ENCODE data around the gene SKAP1.

The SKAP1 gene

GRCh38 chr17:48429638-48430586 is at the start of gene SKAP1:
Gene SKAP1, minus strand, starts transcription at chr17:48430214.
- H3K36me3 ChIP-seq (ENCODE audit: insufficient read depth, low read length), result no peaks in the 10 kb centered on the region
- no peak within 1 kb of the TSS for H3K27ac ChIP-seq (ENCODE audit: low read depth, low read length)
- H3K4me1 ChIP-seq (ENCODE audit: control insufficient read depth, insufficient read depth, low read length, unreplicated experiment), result no peaks in the 10 kb centered on the region
- H3K27me3 ChIP-seq (ENCODE audit: insufficient read depth, low read length), result peaks cover 84% of the 10 kb centered on the region
- H3K4me3 ChIP-seq (ENCODE audit: low read depth, low read length), result no peak within 1 kb of the TSS
- H2AFZ ChIP-seq (ENCODE audit: low read length, unreplicated experiment), result no peak within 1 kb of the TSS
- no peaks in the 10 kb centered on the region for H3K79me2 ChIP-seq (ENCODE audit: control insufficient read depth, insufficient read depth, low read length, unreplicated experiment)

- no peak overlapping the region for H2AFZ ChIP-seq (ENCODE audit: low read length, unreplicated experiment)
- no peak overlapping the region for H3K4me3 ChIP-seq (ENCODE audit: low read depth, low read length)
- H3K79me2 ChIP-seq (ENCODE audit: control insufficient read depth, insufficient read depth, low read length, unreplicated experiment), result no peaks in the 10 kb centered on the region
- H3K27ac ChIP-seq (ENCODE audit: low read depth, low read length), result no peak overlapping the region
- H3K27me3 ChIP-seq (ENCODE audit: insufficient read depth, low read length), result peaks cover 15% of the 10 kb centered on the region; the same call in 1 of the 2 replicates
- peaks cover 11% of the 10 kb centered on the region for H3K4me1 ChIP-seq (ENCODE audit: control insufficient read depth, insufficient read depth, low read length, unreplicated experiment)
- no peaks in the 10 kb centered on the region for H3K36me3 ChIP-seq (ENCODE audit: insufficient read depth, low read length)
These were observed 49.0 kb upstream of the SKAP1 start for GRCh38 chr17:48479014-48479402.

GRCh38 chr17:48478224-48479013 is 48.4 kb upstream of the SKAP1 start:
- Histone ChIP-seq H3K27ac (ENCODE audit: low read depth, low read length) (no peak overlapping the region), H3K4me1 (ENCODE audit: control insufficient read depth, insufficient read depth, low read length, unreplicated experiment) (peaks cover 6% of the 10 kb centered on the region), H3K36me3 (ENCODE audit: insufficient read depth, low read length) (no peaks in the 10 kb centered on the region), H3K4me3 (ENCODE audit: low read depth, low read length) (no peak overlapping the region), H3K79me2 (ENCODE audit: control insufficient read depth, insufficient read depth, low read length, unreplicated experiment) (no peaks in the 10 kb centered on the region), H3K27me3 (ENCODE audit: insufficient read depth, low read length) (peaks cover 15% of the 10 kb centered on the region; the same call in 1 of the 2 replicates), H2AFZ (ENCODE audit: low read length, unreplicated experiment) (no peak overlapping the region)

GRCh38 chr17:48477221-48477620 is 47.2 kb upstream of the SKAP1 start:
- H3K27ac ChIP-seq (ENCODE audit: low read depth, low read length), result no peak overlapping the region
- no peaks in the 10 kb centered on the region for H3K36me3 ChIP-seq (ENCODE audit: insufficient read depth, low read length)
- no peaks in the 10 kb centered on the region for H3K79me2 ChIP-seq (ENCODE audit: control insufficient read depth, insufficient read depth, low read length, unreplicated experiment)
- no peaks in the 10 kb centered on the region for H3K4me1 ChIP-seq (ENCODE audit: control insufficient read depth, insufficient read depth, low read length, unreplicated experiment)
- H3K27me3 ChIP-seq (ENCODE audit: insufficient read depth, low read length), result peaks cover 10% of the 10 kb centered on the region; the same call in 1 of the 2 replicates
- H3K4me3 ChIP-seq (ENCODE audit: low read depth, low read length), result no peak overlapping the region
- no peak overlapping the region for H2AFZ ChIP-seq (ENCODE audit: low read length, unreplicated experiment)

- Histone ChIP-seq H3K79me2 (ENCODE audit: control insufficient read depth, insufficient read depth, low read length, unreplicated experiment) (no peaks in the 10 kb centered on the region), H3K36me3 (ENCODE audit: insufficient read depth, low read length) (no peaks in the 10 kb centered on the region), H3K27me3 (ENCODE audit: insufficient read depth, low read length) (peaks cover 37% of the 10 kb centered on the region), H3K27ac (ENCODE audit: low read depth, low read length) (no peak overlapping the region), H3K4me1 (ENCODE audit: control insufficient read depth, insufficient read depth, low read length, unreplicated experiment) (no peaks in the 10 kb centered on the region), H2AFZ (ENCODE audit: low read length, unreplicated experiment) (no peak overlapping the region), H3K4me3 (ENCODE audit: low read depth, low read length) (no peak overlapping the region)
These were observed 42.6 kb upstream of the SKAP1 start for GRCh38 chr17:48472411-48473281.

- H2AFZ ChIP-seq (ENCODE audit: low read length, unreplicated experiment), result no peak overlapping the region
- H3K27ac ChIP-seq (ENCODE audit: low read depth, low read length), result no peak overlapping the region
- H3K36me3 ChIP-seq (ENCODE audit: insufficient read depth, low read length), result no peaks in the 10 kb centered on the region
These were observed 41.9 kb upstream of the SKAP1 start for GRCh38 chr17:48471817-48472410.

GRCh38 chr17:48470388-48471034 is 40.5 kb upstream of the SKAP1 start:
- no peaks in the 10 kb centered on the region for H3K4me1 ChIP-seq (ENCODE audit: control insufficient read depth, insufficient read depth, low read length, unreplicated experiment)
- H2AFZ ChIP-seq (ENCODE audit: low read length, unreplicated experiment), result no peak overlapping the region
- H3K27me3 ChIP-seq (ENCODE audit: insufficient read depth, low read length), result peaks cover 42% of the 10 kb centered on the region
- no peak overlapping the region for H3K27ac ChIP-seq (ENCODE audit: low read depth, low read length)
- H3K79me2 ChIP-seq (ENCODE audit: control insufficient read depth, insufficient read depth, low read length, unreplicated experiment), result no peaks in the 10 kb centered on the region
- H3K36me3 ChIP-seq (ENCODE audit: insufficient read depth, low read length), result no peaks in the 10 kb centered on the region
- H3K4me3 ChIP-seq (ENCODE audit: low read depth, low read length), result no peak overlapping the region

More at GRCh38 chr17:48471817-48472410, 41.9 kb upstream of the SKAP1 start:
- Histone ChIP-seq H3K4me1 (ENCODE audit: control insufficient read depth, insufficient read depth, low read length, unreplicated experiment) (no peaks in the 10 kb centered on the region), H3K27me3 (ENCODE audit: insufficient read depth, low read length) (peaks cover 40% of the 10 kb centered on the region), H3K79me2 (ENCODE audit: control insufficient read depth, insufficient read depth, low read length, unreplicated experiment) (no peaks in the 10 kb centered on the region), H3K4me3 (ENCODE audit: low read depth, low read length) (no peak overlapping the region)

- Histone ChIP-seq H3K27me3 (ENCODE audit: insufficient read depth, low read length) (peaks cover 53% of the 10 kb centered on the region), H3K79me2 (ENCODE audit: control insufficient read depth, insufficient read depth, low read length, unreplicated experiment) (no peaks in the 10 kb centered on the region), H3K36me3 (ENCODE audit: insufficient read depth, low read length) (no peaks in the 10 kb centered on the region), H3K4me3 (ENCODE audit: low read depth, low read length) (no peak overlapping the region), H3K4me1 (ENCODE audit: control insufficient read depth, insufficient read depth, low read length, unreplicated experiment) (no peaks in the 10 kb centered on the region), H3K27ac (ENCODE audit: low read depth, low read length) (no peak overlapping the region), H2AFZ (ENCODE audit: low read length, unreplicated experiment) (no peak overlapping the region)
These were observed 39.2 kb upstream of the SKAP1 start for GRCh38 chr17:48469227-48469626.

- peaks cover 62% of the 10 kb centered on the region for H3K27me3 ChIP-seq (ENCODE audit: insufficient read depth, low read length)
- no peaks in the 10 kb centered on the region for H3K36me3 ChIP-seq (ENCODE audit: insufficient read depth, low read length)
- H3K27ac ChIP-seq (ENCODE audit: low read depth, low read length), result no peak overlapping the region
- no peaks in the 10 kb centered on the region for H3K79me2 ChIP-seq (ENCODE audit: control insufficient read depth, insufficient read depth, low read length, unreplicated experiment)
- no peak overlapping the region for H3K4me3 ChIP-seq (ENCODE audit: low read depth, low read length)
- H3K4me1 ChIP-seq (ENCODE audit: control insufficient read depth, insufficient read depth, low read length, unreplicated experiment), result no peaks in the 10 kb centered on the region
- H2AFZ ChIP-seq (ENCODE audit: low read length, unreplicated experiment), result no peak overlapping the region
These were observed 38.3 kb upstream of the SKAP1 start for GRCh38 chr17:48468299-48468698.
